ENCODE data around the gene TTLL11.
"Not testable (repeated sequence)": the region's sequence is repeated elsewhere in the genome, so short reads cannot be mapped to it uniquely, and the experiment has no call there.

The TTLL11 gene

GRCh38 chr9:122004589-122004988 lies 88.5 kb downstream of the TTLL11 start:
- H3K4me1 Mint-ChIP-seq (ENCODE audit: low read depth), result no peaks in the 10 kb centered on the region
- H3K36me3 Mint-ChIP-seq, result peaks cover 7% of the 10 kb centered on the region
- H3K9me3 Mint-ChIP-seq (ENCODE audit: low read depth), result no peaks in the 10 kb centered on the region
- no peak overlapping the region for H3K4me3 Mint-ChIP-seq
- no peaks in the 10 kb centered on the region for H3K27me3 Mint-ChIP-seq
- H3K27ac Mint-ChIP-seq, result no peak overlapping the region

DNA sequence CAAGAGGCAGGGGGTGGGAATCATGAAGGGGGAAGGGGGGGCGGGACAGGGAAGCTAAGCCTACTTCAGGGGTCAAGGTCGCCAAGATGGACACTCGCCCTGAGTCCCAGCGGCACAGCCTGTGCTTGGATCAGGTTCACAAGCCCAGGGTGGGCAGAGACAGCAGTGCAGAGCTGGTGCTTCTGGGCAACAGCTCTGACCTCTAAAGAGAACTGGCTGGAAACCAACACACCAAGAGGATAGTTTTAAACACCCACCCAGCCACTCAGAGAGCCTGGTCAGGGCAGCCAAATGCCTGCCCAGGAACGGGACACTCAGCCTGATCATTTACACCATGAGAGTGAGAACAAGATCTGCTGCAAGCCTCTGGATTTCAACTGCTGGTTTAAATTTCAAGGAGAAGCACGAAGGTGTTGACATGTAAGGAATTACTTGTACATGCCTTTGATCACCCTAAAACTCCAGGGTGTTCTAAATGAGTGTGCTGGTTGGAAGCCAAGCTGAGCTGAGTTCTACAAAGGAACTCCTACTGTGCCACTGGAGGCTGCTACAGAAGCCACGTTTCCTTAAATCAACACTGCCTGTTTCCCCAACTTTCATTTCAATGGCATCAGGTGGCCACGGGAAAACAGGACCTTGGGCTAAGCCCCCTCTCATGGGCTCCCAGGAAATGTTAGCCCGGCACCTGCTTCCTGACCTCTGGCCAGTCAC lies 91.5 kb downstream of the TTLL11 start:
- H3K36me3 Mint-ChIP-seq, result peaks cover 5% of the 10 kb centered on the region
- H3K27ac Mint-ChIP-seq, result no peak overlapping the region
- H3K4me3 Mint-ChIP-seq, result no peak overlapping the region
- H3K9me3 Mint-ChIP-seq (ENCODE audit: low read depth), result no peaks in the 10 kb centered on the region
- no peaks in the 10 kb centered on the region for H3K27me3 Mint-ChIP-seq
- H3K4me1 Mint-ChIP-seq (ENCODE audit: low read depth), result peaks cover 3% of the 10 kb centered on the region

DNA sequence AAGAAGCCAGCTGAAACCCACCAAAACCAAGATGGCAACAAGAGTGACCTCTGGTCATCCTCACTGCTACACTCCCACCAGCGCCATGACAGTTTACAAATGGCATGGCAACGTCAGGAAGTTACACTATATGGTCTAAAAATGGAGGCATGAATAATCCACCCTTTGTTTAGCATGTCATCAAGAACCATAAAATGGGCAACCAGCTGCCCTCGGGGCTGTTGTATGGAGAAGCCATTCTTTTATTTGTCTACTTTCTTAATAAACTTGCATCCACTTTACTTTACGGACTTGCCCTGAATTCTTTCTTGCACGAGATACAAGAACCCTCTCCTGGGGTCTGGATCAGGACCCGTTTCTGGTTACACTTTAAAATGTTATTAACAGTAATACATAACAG lies 92.6 kb downstream of the TTLL11 start:
- not testable (repeated sequence) for H3K9me3 Mint-ChIP-seq (ENCODE audit: low read depth); H3K4me3 Mint-ChIP-seq; H3K4me1 Mint-ChIP-seq (ENCODE audit: low read depth); H3K36me3 Mint-ChIP-seq; H3K27me3 Mint-ChIP-seq; H3K27ac Mint-ChIP-seq

DNA sequence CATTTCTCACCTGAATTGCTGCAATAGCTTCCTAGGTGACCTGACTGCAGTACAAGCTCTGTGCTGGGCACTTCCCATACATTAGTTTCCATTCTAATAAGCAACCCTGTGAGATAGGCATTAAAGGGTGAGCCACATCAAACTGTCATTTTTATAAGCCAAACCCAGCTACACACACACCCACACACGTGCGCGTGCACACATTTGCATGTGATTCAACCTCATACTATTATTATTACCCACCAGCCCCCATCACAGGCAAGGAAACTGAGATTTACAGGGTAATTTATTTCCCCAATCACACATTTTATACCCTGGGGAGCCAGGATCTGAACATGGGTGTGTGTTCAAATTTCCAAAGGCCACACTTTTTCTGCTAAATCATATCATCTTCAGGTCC lies 93.6 kb downstream of the TTLL11 start:
- Mint-ChIP-seq H3K4me1 (ENCODE audit: low read depth) (peaks cover 3% of the 10 kb centered on the region), H3K27ac (no peak overlapping the region), H3K27me3 (no peaks in the 10 kb centered on the region), H3K36me3 (peaks cover 5% of the 10 kb centered on the region), H3K9me3 (ENCODE audit: low read depth) (no peaks in the 10 kb centered on the region), H3K4me3 (no peak overlapping the region)

DNA sequence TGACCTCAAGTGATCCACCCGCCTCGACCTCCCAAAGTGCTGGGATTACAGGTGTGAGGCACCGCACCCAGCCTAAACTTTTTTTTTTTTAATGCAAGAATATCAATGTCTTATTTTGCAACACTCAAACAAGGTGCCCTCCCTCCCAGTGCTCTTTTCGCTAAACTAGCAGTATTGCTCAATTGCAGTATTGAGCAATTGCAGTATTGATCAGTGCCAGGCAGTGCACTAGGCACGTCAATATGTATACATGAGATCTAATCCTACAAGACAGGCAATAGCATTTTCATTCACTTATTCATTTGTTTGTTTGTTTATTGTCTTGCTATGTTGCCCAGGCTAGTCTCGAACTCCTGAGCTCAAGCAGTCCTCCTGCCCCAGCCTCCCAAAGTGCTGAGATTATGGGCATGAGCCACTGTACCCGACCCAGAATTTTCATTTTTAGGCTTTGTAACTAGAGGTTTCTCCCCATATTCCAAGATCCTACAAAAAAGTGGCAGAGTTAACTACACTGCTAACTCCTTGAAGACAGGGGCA lies 94.5 kb downstream of the TTLL11 start:
- Mint-ChIP-seq H3K9me3 (ENCODE audit: low read depth) (no peaks in the 10 kb centered on the region), H3K27ac (no peak overlapping the region), H3K4me3 (no peak overlapping the region), H3K4me1 (ENCODE audit: low read depth) (peaks cover 3% of the 10 kb centered on the region), H3K27me3 (no peaks in the 10 kb centered on the region), H3K36me3 (peaks cover 5% of the 10 kb centered on the region)

GRCh38 chr9:121997791-121998190 lies 95.3 kb downstream of the TTLL11 start:
- no peaks in the 10 kb centered on the region for H3K9me3 Mint-ChIP-seq (ENCODE audit: low read depth)
- peaks cover 2% of the 10 kb centered on the region for H3K36me3 Mint-ChIP-seq
- H3K27me3 Mint-ChIP-seq, result no peaks in the 10 kb centered on the region
- H3K27ac Mint-ChIP-seq, result no peak overlapping the region
- H3K4me1 Mint-ChIP-seq (ENCODE audit: low read depth), result peaks cover 3% of the 10 kb centered on the region
- no peak overlapping the region for H3K4me3 Mint-ChIP-seq

DNA sequence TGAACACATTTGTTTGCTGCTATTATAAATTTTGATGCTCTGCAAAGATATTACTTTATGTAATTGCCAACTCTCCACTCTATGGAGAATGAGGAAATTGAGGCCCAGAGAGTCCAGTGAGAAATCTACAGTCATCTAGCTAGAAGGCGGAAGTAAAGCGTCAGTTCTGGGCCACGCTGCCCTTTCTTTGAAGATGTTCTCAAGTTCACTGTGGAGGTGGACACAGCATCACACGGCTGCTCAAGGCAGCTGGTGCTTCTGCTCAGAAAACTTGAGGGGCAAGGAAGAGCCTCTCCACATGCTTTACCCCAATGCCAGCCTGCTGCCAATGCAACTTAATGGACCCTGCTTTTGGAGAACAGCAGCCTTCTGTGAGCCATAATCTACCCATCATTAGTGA lies 96.3 kb downstream of the TTLL11 start:
- no peak overlapping the region for H3K27ac Mint-ChIP-seq
- peaks cover 2% of the 10 kb centered on the region for H3K36me3 Mint-ChIP-seq
- H3K4me3 Mint-ChIP-seq, result no peak overlapping the region
- H3K27me3 Mint-ChIP-seq, result no peaks in the 10 kb centered on the region
- H3K4me1 Mint-ChIP-seq (ENCODE audit: low read depth), result peaks cover 3% of the 10 kb centered on the region
- no peaks in the 10 kb centered on the region for H3K9me3 Mint-ChIP-seq (ENCODE audit: low read depth)

- no peaks in the 10 kb centered on the region for H3K27me3 Mint-ChIP-seq
- peaks cover 3% of the 10 kb centered on the region for H3K4me1 Mint-ChIP-seq (ENCODE audit: low read depth)
- H3K27ac Mint-ChIP-seq, result no peak overlapping the region
- H3K9me3 Mint-ChIP-seq (ENCODE audit: low read depth), result no peaks in the 10 kb centered on the region
- H3K36me3 Mint-ChIP-seq, result peaks cover 2% of the 10 kb centered on the region
- H3K4me3 Mint-ChIP-seq, result no peak overlapping the region
These were observed 97.1 kb downstream of the TTLL11 start for GRCh38 chr9:121995997-121996396.

- Mint-ChIP-seq H3K4me3 (no peak overlapping the region), H3K4me1 (ENCODE audit: low read depth) (no peaks in the 10 kb centered on the region), H3K27me3 (no peaks in the 10 kb centered on the region), H3K27ac (no peak overlapping the region), H3K9me3 (ENCODE audit: low read depth) (no peaks in the 10 kb centered on the region), H3K36me3 (peaks cover 7% of the 10 kb centered on the region)
These were observed 100.4 kb downstream of the TTLL11 start for GRCh38 chr9:121992571-121993212.

GRCh38 chr9:121991307-121991661 lies 101.8 kb downstream of the TTLL11 start:
- H3K27me3 Mint-ChIP-seq, result no peaks in the 10 kb centered on the region
- no peak overlapping the region for H3K4me3 Mint-ChIP-seq
- no peaks in the 10 kb centered on the region for H3K9me3 Mint-ChIP-seq (ENCODE audit: low read depth)
- H3K36me3 Mint-ChIP-seq, result peaks cover 9% of the 10 kb centered on the region
- H3K27ac Mint-ChIP-seq, result no peak overlapping the region
- no peaks in the 10 kb centered on the region for H3K4me1 Mint-ChIP-seq (ENCODE audit: low read depth)

GRCh38 chr9:121990600-121991306 lies 102.4 kb downstream of the TTLL11 start:
- Mint-ChIP-seq H3K9me3 (ENCODE audit: low read depth) (no peaks in the 10 kb centered on the region), H3K36me3 (peaks cover 9% of the 10 kb centered on the region), H3K27ac (no peak overlapping the region), H3K4me1 (ENCODE audit: low read depth) (no peaks in the 10 kb centered on the region), H3K27me3 (no peaks in the 10 kb centered on the region), H3K4me3 (no peak overlapping the region)

DNA sequence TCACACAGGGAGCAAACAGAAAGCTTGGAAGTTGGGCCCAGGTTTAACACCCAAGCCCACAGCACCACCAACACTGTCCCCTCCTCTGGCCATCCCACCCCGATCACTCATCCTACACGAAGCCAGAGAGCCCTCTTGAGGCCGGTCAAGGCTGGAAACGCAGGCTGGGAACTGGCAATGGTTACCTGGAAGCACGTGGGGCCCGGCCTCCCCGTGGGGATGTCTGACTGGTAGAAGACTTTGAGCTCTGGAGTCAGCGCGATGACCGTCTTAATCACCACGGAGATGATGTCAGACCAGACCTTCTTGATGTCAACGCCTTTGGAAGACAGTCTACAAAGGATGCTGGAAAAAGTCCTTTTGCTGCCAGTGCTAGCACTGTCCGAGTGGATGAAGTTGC lies 104.1 kb downstream of the TTLL11 start:
- no peak overlapping the region for H3K27ac Mint-ChIP-seq
- no peaks in the 10 kb centered on the region for H3K27me3 Mint-ChIP-seq
- no peaks in the 10 kb centered on the region for H3K9me3 Mint-ChIP-seq (ENCODE audit: low read depth)
- peaks cover 13% of the 10 kb centered on the region for H3K36me3 Mint-ChIP-seq
- no peak overlapping the region for H3K4me3 Mint-ChIP-seq
- H3K4me1 Mint-ChIP-seq (ENCODE audit: low read depth), result no peaks in the 10 kb centered on the region

DNA sequence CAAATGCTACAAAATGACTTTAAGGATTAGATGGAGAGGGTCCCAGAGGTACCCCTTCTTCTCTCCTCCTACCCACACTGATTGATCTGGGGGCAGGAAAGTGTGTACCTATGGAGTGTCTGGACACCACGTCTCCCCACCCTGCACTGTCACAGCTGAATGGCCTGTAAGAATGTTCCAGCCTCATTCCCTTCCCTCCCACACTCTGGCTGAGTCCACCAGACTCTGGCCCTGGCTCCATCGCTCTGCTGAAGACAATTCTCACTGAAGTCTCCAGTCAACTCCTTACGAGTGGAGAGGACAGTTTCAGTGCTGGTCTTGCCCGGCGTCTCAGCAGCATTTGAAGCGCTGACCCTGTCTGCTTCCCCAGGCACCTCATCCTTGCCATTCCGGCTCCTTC lies 105.8 kb downstream of the TTLL11 start:
- Mint-ChIP-seq H3K27ac (no peak overlapping the region), H3K4me3 (no peak overlapping the region), H3K4me1 (ENCODE audit: low read depth) (no peaks in the 10 kb centered on the region), H3K36me3 (peaks cover 17% of the 10 kb centered on the region), H3K9me3 (ENCODE audit: low read depth) (no peaks in the 10 kb centered on the region), H3K27me3 (no peaks in the 10 kb centered on the region)

DNA sequence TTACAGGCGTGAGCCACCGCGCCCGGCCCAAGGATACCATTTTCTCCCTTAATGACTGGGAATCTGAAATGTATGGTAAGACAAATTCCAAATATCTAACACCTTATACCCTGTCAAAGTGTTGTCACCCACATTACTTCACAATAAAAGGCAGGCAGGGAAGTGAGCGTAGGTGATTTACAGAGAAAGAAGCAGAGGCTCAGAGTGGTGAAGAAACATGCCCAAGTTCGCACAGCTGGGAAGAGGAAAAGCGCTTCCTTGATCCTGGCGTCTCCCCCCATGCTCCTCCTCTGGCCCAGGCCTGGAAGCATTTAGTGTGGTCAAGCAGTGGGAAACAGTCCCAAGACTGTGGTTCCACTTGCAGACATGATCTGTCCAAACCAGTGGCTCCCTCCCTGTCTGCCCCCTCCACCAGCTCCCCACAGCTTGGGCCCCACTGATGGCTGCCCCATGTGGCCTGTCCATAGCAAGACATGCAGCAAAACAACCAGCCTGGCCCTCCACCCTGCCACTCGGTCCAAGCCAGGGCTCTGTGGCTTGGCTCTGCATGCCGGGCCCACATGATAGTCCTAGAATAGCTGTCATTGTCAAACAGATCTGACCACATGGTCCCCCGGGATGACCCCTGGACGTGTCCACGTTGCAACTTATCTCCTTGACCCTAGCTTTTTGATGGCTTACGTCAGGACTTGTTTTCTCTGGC lies 107.2 kb downstream of the TTLL11 start:
- Mint-ChIP-seq H3K27me3 (no peaks in the 10 kb centered on the region), H3K4me1 (ENCODE audit: low read depth) (no peaks in the 10 kb centered on the region), H3K36me3 (peaks cover 23% of the 10 kb centered on the region), H3K27ac (no peak overlapping the region), H3K9me3 (ENCODE audit: low read depth) (peaks cover 8% of the 10 kb centered on the region), H3K4me3 (no peak overlapping the region)
